PFSK-1 (cell line): ENCODE measurements around the gene TLE3.

ENCODE experiments used
- POLR2AphosphoS5 ChIP-seq: IDR thresholded peaks from 2 replicates; pipeline ENCODE4 v1.6.1; 2012; ENCODE audit warnings: low read depth, mild to moderate bottlenecking, control low read depth, low read length, moderate library complexity
- TAF1 ChIP-seq: IDR thresholded peaks from 2 replicates; pipeline ENCODE4 v1.6.1; 2012; ENCODE audit warnings: low read length, control low read depth, borderline replicate concordance; ENCODE audit not compliant: insufficient read depth

DNA sequence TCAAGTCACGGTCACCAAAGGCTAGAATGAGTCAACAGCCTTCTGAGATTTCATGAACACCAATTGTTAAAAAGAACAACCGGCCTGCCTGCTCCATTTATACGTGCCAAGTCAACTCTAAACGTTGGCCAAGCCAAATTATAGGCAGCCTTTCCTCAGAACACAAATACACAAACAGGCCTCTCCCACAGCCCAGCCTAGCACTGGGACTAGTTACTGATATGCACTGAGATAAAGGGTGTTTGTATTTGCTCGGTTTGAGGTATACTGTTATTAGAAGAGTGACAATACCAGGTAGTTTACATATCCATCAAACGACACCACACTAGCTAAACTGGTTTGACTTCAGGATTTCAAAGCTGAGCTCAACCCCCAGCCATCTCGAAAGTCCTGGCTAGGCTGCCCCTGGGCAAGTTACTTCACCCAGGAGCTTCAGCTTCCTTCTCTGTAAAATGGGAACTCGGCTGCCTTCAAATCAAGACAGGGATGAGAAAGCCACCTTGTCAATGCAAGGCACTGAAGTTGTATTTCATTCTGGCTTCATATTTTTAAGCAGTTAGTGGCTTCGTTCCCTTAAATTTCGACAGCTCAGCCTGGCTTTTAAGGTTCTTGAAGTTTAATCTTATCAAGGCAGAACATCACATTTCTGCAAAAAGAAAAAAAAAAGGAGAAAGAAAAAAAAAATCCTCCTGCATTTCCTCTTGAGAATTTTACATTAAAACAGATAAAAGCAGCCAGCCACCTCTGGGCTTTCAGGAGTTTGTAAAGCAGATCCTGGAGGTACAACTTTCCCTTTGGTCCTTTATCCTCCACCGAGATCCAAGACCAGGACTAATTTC, 4.0 kb downstream of the TLE3 start:
- TF ChIP-seq POLR2AphosphoS5 = no peak
- no peak for TF ChIP-seq TAF1
